ENCODE results near the gene SGPP1.
"Not testable (repeated sequence)": the region's sequence is repeated elsewhere in the genome, so short reads cannot be mapped to it uniquely, and the experiment has no call there.

The SGPP1 gene

DNA sequence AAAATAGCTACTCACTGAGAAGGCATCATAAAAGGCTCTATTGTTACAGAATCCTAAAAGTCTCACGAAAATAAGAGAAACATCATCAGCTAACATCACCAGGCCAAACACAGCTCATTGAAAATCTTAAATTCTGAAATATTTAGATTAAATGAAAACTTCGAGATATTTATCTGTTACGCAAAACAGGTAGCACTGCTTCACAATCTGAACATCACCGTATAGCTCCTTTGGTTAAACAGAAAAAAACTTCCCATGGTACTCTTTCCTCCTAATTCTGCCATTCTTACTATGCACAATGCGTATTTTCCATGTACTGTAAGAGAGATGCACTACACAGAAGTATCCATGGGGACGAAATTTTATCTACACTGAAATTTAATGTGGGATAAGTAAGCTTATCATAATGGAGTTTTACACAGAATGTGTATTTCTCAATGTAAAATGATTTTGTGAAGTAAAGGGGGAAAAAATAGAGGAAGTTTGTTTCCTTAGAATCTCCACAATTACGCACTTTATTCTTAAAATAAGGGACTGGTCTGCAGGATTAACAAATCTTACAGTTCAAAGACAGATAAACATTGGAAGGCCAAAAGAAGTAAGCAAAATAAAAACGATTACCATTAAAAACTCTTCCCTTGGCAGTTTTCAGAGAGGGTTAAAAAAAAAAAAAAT lies 1.9 kb downstream of the SGPP1 start:
- DNase-seq: no peak

DNA sequence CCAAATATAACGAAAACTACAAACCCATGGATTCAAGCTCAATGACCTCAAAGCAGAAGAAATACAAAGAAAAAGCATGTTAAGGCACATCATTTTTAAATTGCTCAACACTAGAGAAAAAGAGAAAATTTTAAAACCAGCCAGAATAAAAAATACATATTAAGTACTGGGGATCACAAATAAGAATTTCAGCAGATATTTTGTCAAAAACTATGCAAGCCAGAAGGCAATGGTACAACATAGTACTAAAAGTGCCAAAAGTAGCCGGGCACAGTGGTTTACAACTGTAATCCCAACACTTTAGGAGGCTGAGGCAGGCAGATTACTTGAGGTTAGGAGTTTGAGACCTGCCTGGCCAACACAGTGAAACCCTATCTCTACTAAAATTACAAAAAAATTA lies 10.2 kb downstream of the SGPP1 start:
- DNase-seq: no peak

DNA sequence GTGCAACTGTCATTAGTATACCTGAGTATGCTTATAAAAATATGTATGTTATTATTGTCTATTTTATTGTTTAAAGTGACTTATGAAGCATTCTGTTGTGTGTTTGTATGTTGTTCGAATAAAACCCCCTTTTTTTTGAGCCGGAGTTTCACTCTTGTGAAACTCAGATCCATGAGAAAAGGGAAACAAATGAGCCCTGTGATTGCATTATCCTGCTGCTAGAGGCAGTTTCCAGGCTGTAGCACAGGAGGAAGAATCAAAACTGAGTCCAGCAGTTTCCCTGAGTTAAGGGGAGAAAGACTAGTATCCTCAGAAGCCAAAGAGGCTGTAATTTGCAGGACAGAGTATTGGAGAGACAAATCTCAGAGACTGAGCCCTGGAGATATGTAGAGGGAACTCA lies 12.5 kb downstream of the SGPP1 start:
- DNase-seq: no peak

DNA sequence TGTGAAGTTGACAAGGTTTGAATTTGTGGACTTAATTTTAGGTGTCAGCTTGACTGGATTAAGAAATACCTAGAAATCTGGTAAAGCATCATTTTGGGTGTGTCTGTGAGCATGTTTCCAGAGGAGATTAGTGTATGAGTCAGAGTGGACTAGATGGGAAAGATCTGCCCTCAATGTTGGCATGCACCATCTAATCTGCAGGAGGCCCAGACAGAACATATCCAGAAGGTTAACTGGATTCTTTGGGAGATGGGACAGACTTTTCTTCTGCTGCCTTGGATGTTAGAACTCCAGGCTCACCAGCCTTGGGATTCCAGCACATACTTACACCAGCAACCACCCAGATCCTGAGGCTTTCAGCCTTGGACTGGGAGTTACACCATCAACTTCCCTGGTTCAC lies 14.1 kb downstream of the SGPP1 start:
- DNase-seq: no peak

GRCh38 chr14:63713058-63713457 lies 14.8 kb downstream of the SGPP1 start:
- DNase-seq: no peak

- no peak for DNase-seq
Measured at GRCh38 chr14:63712123-63712522, 15.7 kb downstream of the SGPP1 start.

- no peak for DNase-seq
Measured at GRCh38 chr14:63710497-63710896, 17.4 kb downstream of the SGPP1 start.

GRCh38 chr14:63709589-63709988 lies 18.3 kb downstream of the SGPP1 start:
- no peak for DNase-seq

DNA sequence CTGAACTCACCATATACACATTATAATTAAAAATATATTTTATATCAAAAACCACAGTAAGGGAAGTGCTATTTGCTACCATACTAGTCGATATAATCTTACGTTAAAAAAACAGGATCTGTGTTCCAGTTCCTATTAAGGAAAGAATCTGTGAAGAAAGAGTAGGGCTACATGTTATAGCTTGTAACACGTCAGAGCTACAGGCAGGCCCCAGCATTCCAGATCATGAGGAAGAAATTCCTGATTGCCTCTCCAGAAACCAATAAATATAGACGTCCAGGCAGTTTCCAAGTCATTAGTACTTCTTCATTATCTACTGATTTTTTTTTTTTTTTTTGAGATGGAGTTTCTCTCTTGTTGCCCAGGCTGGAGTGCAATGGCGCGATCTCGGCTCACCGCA lies 20.6 kb downstream of the SGPP1 start:
- DNase-seq: no peak

DNA sequence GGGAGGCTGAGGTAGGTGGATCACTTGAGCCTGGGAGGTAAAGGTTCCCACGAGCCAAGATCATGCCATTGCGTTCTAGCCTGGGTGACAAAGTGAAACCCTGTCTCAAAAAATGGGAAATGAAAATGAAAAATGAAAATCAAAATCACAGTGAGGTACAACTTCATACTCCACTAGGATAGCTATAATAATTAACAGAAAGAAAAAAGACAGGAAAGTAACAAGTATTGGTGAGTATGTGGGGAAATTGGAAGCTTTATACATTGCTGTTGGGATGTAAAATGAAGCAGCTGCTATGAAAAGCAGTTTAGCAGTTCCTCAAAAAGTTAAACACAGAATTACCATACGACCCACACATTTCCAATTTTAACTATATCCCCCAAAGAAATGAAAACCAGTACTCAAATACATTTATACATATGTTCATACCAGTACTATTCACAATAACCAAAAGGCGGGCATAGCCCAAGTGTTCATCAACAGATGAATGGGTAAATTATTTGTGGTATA lies 22.2 kb downstream of the SGPP1 start:
- DNase-seq: no peak

DNA sequence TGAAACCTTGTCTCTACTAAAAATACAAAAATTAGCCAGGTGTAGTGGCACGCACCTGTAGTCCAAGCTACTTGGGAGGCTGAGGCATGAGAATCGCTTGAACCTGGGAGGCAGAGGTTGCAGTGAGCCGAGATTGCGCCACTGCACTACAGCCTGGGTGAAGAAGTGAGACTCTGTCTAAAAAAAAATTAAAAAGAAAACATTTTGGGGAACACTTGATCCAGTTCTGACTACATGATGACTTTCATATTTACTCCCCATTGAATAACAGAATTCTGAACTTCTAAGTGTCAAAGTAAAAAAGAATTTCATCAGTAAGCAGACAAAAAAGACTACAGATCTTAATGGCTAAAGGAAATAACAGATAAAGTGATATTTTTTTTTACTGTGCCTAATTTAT lies 25.3 kb downstream of the SGPP1 start:
- not testable (repeated sequence) for DNase-seq

DNA sequence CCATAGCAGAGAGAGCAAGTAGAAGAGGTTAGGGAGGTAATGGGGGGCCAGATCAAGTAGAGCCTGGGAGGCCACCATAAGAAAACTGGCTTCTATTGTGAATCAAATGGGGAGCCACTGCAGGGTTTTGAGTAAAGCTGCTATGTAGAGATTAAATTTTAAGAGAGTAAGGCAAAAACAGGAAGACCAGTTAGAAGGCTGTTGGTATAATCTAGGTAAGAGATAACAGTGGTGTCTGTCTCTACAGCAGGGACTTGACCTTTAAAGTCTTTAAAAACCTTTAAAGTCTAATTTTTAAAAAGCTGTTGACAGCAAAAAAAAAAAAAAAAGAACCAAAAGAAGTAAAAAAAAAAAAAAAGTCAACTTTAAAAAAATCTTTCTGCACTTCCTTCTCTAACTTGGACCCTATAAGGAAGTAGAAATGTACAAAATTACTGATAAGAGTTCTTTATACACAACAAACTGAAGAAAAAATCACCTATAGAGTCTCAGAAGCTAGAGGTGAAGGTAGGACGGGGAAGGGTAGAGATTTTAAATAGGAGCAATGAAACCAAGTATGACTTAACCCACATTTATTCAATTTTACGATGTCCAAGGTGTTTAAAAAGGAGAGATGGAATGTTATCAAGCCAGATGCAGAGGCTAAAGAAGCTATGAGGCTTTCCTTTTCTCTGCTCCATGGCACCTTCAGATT lies 26.1 kb downstream of the SGPP1 start:
- no peak for DNase-seq

DNA sequence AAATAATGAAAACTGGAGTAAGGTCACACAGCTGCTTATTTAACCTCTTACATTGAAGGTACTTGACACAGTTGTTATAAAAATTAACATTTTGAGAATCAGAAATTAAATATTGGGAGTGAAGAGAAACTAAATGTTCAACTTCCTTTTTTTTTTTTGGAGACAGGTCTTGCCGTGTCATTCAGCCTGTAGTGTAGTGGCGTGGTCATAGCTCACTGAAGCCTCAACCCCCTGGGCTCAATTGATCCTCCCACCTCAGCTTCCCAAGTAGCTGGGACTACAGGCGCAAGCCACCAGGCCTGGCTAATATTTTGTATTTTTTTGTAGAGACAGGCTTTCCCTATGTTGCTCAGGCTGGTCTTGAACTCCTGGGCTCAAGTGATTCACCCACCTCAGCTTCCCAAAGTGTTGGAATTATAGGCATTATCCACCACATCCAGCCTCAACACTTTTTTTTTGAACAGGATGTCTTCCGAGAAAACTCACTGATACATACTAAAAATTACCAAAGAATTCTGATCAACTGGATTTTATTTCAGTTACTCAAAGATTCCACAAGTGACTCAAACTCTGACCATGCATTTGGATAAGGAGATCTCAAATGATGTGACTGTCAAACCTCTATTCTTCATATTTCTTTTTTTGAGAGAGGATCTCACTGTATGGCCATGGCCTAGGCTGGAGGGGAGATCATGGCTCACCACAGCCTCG lies 35.4 kb downstream of the SGPP1 start:
- no peak for DNase-seq

- no peak for DNase-seq
Measured at GRCh38 chr14:63689132-63689531, 38.7 kb downstream of the SGPP1 start.

- DNase-seq: no peak
Measured at GRCh38 chr14:63686926-63687325, 40.9 kb downstream of the SGPP1 start.

DNA sequence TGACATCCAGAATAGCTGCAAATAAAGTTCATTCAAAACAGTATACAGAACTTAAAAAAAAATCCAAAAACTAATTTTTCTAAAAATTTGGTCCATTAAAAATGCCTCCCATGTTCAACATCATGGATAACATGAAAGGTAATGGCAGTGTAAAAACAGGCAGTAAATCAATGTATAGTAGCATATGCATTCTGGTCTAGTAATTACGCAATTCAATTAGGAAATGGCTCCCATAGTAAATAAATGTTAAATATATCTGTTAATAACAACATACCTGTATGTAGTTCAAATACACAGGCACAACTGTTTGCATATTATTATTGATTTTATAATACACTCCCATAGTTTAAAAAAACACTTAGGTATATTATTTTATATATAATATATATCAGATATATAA lies 42.5 kb downstream of the SGPP1 start:
- no peak for DNase-seq

DNA sequence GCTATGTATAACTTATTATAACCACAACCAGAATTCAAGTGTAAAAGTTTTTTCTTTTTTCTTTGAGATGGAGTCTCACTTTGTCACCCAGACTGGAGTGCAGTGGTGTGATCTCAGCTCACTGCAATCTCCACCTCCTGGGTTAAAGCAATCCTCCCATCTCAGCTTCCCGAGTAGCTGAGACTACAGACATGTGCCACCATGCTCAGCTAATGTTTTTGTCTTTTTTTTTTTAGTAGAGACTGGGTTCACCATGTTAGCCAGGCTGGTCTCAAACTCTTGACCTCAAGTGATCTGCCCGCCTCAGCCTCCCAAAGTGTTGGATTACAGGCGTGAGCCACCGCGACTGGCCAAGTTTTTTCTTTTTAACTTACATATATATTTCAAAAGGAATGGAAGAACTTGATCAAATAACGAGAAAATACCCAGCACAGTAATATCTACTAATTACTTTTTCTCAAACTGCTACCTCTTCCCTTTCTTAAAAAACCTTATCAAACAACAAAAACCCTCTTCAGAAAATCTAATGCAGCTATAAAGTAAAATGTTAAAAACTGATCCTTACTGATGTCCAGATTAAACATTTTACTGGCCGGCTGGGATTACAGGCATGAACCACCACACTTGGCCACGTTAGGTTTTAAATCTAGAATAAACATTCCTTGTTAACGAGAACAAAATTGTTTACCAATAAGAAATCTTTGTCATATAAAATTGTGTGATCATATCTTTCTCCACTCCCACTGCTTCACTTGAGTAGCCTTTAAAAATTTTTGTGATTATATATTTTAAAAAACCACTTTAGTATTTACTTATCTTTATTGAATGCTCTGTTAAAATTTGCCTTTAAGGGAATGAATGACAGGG lies 44.9 kb downstream of the SGPP1 start:
- DNase-seq: no peak

DNA sequence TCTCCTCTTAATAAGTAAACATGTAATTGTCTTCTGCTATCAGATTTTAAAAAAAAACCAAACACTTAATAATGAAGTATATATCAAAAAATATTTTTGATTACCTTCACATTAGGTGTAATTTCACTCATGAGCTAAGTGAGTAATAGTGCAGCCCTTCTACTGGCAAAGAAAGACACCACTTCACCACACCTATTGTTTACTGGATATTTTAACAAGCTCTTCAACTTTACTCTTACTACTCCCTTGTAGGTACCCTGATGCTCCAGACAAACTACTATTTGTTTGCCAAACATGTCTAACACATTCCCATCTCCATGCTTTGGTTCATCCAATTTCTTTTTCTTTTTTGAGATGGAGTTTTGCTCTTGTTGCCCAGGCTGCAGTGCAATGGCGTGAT lies 49.3 kb downstream of the SGPP1 start:
- DNase-seq: no peak

DNA sequence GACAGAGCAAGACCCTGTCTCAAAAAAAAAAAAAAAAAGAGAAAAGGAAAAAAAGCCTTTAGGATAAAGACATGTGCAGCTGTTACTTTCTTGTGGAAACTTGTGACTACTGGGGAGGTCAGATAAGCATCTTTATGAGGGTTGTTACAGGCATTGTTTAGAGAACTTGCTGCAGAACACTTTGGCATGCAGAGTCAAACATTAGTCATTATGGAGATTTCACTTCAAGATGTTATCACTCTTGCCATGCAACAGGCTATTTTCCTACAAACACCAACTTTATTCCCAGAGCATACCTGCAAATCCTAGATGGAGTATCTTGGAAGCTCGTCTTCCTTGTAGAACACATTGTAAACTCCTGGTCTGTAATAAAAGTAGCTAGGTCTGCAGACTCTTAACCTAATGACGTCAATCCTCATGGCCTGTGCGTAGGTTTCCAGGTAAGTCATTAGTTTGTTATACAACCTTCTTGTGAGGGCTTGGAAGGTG lies 49.9 kb downstream of the SGPP1 start:
- no peak for DNase-seq

DNA sequence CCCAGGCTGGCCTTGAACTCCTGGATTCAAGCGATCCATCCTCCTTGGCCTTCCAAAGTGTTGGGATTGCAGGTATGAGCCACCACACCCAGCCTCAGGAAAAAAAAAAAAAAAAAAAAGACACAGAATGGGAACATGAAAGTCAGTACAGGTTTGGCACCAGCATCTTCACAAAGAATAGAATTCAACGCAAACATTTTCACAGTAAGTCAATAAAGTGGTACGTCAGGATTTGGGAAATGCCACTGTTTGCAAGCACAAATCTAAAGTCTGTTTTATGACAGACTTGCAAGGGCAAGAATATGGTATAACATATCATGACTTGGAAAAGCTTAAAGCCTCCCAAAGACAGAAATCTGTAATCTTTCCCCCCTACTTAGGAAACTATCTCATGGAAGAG lies 51.2 kb downstream of the SGPP1 start:
- DNase-seq: no peak

- DNase-seq: no peak
Measured at GRCh38 chr14:63673886-63674497, 53.9 kb downstream of the SGPP1 start.

DNA sequence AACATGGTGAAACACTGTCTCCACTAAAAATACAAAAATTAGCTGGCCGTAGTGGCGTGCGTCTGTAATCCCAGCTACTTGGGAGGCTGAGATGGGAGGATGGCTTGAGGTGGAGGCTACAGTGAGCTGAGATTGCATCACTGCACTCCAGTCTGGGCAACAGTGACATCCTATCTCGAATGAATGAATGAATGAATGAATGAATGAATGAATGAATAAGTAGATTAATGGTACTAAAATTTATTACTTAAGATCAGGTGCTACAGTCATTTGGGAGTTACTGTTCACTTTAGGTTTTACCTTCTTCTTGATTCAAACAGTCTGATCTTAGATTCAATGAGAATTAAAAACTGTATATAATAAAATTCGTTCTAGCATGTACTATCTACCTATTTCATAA lies 54.6 kb downstream of the SGPP1 start:
- no peak for DNase-seq

Measured in NCI-H1694 (cell line).